ENCODE data around the gene SLC7A9. TPM values are rescaled to one million over a fixed set of nuclear protein-coding genes. Genes with fewer than 3 reads are reported as not detected.

SLC7A9 gene
- total RNA-seq, 1 donor from 2014 or later: 5.4 TPM

DNA sequence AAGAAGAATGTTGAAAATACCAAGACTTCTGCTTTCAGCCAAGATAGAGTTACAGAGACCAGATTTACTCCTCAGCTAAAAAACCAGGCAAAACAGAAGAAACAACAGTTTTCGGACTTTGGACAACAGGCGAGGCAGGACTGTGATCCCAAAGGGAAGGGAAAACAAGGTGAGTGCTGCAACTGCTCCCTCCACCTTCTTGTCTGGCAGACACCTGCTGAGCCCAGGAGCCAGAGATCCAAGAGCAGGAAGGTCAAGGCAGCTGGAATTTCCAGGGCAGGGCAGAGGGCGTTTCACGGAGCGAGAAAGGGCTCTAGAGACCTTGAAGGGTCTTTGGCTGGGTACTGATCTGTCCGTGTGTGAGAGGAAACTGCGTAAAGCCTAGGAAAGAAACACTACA, 32.9 kb upstream of the SLC7A9 start:
- H3K27me3 Mint-ChIP-seq: no peaks in the 10 kb centered on the region
- peaks cover 2% of the 10 kb centered on the region for H3K4me1 Mint-ChIP-seq (ENCODE audit: low read depth)
- H3K36me3 Mint-ChIP-seq (ENCODE audit: insufficient read depth): peaks cover 34% of the 10 kb centered on the region
- TF ChIP-seq, protein P1, sequence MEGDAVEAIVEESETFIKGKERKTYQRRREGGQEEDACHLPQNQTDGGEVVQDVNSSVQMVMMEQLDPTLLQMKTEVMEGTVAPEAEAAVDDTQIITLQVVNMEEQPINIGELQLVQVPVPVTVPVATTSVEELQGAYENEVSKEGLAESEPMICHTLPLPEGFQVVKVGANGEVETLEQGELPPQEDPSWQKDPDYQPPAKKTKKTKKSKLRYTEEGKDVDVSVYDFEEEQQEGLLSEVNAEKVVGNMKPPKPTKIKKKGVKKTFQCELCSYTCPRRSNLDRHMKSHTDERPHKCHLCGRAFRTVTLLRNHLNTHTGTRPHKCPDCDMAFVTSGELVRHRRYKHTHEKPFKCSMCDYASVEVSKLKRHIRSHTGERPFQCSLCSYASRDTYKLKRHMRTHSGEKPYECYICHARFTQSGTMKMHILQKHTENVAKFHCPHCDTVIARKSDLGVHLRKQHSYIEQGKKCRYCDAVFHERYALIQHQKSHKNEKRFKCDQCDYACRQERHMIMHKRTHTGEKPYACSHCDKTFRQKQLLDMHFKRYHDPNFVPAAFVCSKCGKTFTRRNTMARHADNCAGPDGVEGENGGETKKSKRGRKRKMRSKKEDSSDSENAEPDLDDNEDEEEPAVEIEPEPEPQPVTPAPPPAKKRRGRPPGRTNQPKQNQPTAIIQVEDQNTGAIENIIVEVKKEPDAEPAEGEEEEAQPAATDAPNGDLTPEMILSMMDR (IDR thresholded peaks at IDR 0.05; ENCODE audit: unreplicated experiment): no peak
- no peak for DNase-seq (ENCODE audit: low spot score, unreplicated experiment)
- peak overlapping the region; percentile 88 for H3K27ac Mint-ChIP-seq
- H3K9me3 Mint-ChIP-seq (ENCODE audit: low read depth): peaks cover 11% of the 10 kb centered on the region
- H3K4me3 Mint-ChIP-seq (ENCODE audit: low read depth): no peak overlapping the region

GRCh38 chr19:32901504-32902161, 32.1 kb upstream of the SLC7A9 start:
- Mint-ChIP-seq H3K27me3 (no peaks in the 10 kb centered on the region), H3K36me3 (ENCODE audit: insufficient read depth) (peaks cover 40% of the 10 kb centered on the region), H3K9me3 (ENCODE audit: low read depth) (peaks cover 11% of the 10 kb centered on the region), H3K27ac (no peak overlapping the region), H3K4me3 (ENCODE audit: low read depth) (no peak overlapping the region), H3K4me1 (ENCODE audit: low read depth) (peaks cover 2% of the 10 kb centered on the region)
- TF ChIP-seq, protein P1 (IDR thresholded peaks at IDR 0.05; ENCODE audit: unreplicated experiment): no peak
- DNase-seq (ENCODE audit: low spot score, unreplicated experiment): no peak

DNA sequence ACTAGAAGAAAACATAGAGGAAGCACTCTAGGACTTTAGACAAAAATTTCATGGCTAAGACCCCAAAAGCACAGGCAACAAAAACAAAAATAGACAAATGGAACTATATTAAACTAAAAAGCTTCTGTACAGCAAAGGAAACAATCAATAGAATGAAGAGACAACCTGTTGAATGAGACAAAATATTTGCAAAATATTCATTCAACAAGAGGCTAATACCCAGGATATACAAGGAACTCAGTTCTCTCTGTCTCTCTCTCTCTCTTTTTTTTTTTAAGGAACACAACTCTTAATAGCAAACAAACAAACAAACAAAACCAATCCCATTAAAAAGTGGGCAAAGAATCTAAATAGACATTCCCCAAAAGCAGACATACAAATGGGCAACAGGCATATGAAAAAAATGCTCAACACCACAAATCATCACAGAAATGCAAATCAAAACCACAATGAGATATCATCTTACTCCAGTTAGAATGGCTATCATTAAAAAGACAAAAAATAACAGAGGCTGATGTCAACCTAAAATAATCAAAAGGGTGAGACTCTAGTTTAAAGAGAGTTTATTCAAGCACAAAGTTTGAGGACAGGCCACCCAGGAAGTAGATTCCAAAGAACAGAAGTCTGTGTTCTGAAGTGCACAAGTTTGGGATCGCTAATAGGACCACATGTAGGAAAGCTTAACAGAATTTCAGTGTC, 27.1 kb upstream of the SLC7A9 start:
- DNase-seq (ENCODE audit: low spot score, unreplicated experiment): no peak
- Mint-ChIP-seq H3K9me3 (ENCODE audit: low read depth) (peaks cover 16% of the 10 kb centered on the region), H3K27me3 (no peaks in the 10 kb centered on the region), H3K4me1 (ENCODE audit: low read depth) (no peaks in the 10 kb centered on the region), H3K36me3 (ENCODE audit: insufficient read depth) (peaks cover 51% of the 10 kb centered on the region), H3K4me3 (ENCODE audit: low read depth) (no peak overlapping the region), H3K27ac (no peak overlapping the region)
- TF ChIP-seq, protein P1 (IDR thresholded peaks at IDR 0.05; ENCODE audit: unreplicated experiment): no peak

GRCh38 chr19:32895384-32895783, 25.8 kb upstream of the SLC7A9 start:
- Mint-ChIP-seq H3K4me3 (ENCODE audit: low read depth) (no peak overlapping the region), H3K27me3 (no peaks in the 10 kb centered on the region), H3K4me1 (ENCODE audit: low read depth) (no peaks in the 10 kb centered on the region), H3K27ac (no peak overlapping the region), H3K9me3 (ENCODE audit: low read depth) (peaks cover 20% of the 10 kb centered on the region), H3K36me3 (ENCODE audit: insufficient read depth) (peaks cover 53% of the 10 kb centered on the region)
- TF ChIP-seq, protein P1 (IDR thresholded peaks at IDR 0.05; ENCODE audit: unreplicated experiment): no peak
- DNase-seq (ENCODE audit: low spot score, unreplicated experiment): no peak

DNA sequence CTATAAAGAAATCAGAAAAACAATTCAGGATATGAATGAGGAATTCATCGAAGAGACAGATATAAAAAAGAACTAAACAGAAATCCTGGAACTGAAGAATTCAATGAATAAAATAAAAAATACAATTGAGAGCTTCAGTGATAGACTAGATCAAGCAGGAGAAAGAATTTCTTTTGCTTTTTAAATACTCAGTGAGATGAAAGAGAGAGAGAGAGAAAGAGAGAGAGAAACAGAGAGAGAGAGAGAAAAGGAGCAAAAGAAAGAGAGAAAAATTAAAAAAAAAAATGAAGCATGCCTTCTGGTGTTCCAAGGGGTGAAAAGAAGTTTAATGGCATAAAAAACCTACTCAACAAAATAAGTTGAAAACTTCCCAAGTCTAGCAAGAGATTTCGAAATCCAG, 22.0 kb upstream of the SLC7A9 start:
- DNase-seq (ENCODE audit: low spot score, unreplicated experiment): no peak
- Mint-ChIP-seq H3K9me3 (ENCODE audit: low read depth) (peaks cover 20% of the 10 kb centered on the region), H3K36me3 (ENCODE audit: insufficient read depth) (peaks cover 43% of the 10 kb centered on the region), H3K4me1 (ENCODE audit: low read depth) (no peaks in the 10 kb centered on the region), H3K27me3 (no peaks in the 10 kb centered on the region), H3K27ac (no peak overlapping the region), H3K4me3 (ENCODE audit: low read depth) (no peak overlapping the region)
- TF ChIP-seq, protein P1 (IDR thresholded peaks at IDR 0.05; ENCODE audit: unreplicated experiment): no peak

All from progenitor cell of endocrine pancreas (in vitro differentiated cells).